Measurements from ENCODE around the gene INAFM2. TPM values are rescaled to one million over a fixed set of nuclear protein-coding genes. Genes with fewer than 3 reads are reported as not detected.

INAFM2 gene
- total and polyA plus RNA-seq, 10 of the 15 experiments (the other 5 are each of a cell fraction or from before 2014, with no cell fraction given): 0.75 to 8.1 (median 3.9) TPM

DNA sequence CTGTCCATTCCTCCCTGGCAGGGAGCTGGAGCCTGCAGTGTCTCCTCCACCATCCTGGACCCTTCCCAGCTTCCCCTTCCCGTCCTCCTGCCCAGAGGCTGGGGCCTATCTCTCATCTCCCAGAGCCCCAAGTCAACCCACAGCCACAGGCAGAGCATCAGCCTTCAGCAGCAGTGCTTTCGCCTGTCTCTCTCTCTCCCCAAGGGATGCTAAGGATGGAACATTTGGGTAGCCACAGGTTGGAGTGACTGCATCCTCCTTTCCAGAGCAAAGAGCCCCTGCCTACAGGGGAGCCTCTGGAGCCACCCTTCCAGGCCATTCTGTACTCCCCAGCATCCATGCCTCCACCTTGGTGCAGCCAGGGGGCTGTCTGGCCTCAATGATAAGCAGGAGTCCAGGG is 19.9 kb upstream of the INAFM2 start (continued):
- TF ChIP-seq CHD1 (IDR thresholded peaks at IDR 0.05; ENCODE audit: low read depth, low read length): no peak
- TF ChIP-seq, protein P1, sequence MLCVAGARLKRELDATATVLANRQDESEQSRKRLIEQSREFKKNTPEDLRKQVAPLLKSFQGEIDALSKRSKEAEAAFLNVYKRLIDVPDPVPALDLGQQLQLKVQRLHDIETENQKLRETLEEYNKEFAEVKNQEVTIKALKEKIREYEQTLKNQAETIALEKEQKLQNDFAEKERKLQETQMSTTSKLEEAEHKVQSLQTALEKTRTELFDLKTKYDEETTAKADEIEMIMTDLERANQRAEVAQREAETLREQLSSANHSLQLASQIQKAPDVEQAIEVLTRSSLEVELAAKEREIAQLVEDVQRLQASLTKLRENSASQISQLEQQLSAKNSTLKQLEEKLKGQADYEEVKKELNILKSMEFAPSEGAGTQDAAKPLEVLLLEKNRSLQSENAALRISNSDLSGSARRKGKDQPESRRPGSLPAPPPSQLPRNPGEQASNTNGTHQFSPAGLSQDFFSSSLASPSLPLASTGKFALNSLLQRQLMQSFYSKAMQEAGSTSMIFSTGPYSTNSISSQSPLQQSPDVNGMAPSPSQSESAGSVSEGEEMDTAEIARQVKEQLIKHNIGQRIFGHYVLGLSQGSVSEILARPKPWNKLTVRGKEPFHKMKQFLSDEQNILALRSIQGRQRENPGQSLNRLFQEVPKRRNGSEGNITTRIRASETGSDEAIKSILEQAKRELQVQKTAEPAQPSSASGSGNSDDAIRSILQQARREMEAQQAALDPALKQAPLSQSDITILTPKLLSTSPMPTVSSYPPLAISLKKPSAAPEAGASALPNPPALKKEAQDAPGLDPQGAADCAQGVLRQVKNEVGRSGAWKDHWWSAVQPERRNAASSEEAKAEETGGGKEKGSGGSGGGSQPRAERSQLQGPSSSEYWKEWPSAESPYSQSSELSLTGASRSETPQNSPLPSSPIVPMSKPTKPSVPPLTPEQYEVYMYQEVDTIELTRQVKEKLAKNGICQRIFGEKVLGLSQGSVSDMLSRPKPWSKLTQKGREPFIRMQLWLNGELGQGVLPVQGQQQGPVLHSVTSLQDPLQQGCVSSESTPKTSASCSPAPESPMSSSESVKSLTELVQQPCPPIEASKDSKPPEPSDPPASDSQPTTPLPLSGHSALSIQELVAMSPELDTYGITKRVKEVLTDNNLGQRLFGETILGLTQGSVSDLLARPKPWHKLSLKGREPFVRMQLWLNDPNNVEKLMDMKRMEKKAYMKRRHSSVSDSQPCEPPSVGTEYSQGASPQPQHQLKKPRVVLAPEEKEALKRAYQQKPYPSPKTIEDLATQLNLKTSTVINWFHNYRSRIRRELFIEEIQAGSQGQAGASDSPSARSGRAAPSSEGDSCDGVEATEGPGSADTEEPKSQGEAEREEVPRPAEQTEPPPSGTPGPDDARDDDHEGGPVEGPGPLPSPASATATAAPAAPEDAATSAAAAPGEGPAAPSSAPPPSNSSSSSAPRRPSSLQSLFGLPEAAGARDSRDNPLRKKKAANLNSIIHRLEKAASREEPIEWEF (IDR thresholded peaks at IDR 0.05; ENCODE audit: insufficient replicate concordance, low read depth, low read length): no peak

DNA sequence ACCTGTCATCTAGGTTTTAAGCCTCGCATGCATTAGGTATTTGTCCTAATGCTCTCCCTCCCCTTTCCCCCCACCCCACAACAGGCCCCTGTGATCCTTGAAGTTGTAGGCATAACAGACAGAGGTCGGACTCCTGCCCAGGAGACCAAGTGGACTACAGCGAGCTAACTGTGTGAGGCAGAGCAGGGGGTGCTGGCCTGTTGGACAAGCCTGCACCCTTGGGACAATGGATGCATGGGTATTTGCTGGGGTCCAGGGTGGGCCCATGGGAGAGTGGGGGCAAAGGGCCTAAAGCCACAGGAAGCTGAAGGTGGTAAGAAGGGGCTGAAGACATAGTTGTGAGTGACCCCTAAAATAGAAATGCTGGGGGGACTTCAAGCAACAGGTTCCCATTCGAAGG is 18.2 kb upstream of the INAFM2 start:
- Histone ChIP-seq H3K27ac (ENCODE audit: control insufficient read depth, insufficient read depth) (no peak overlapping the region), H3K79me2 (ENCODE audit: control insufficient read depth, insufficient read depth, low read length) (no peaks in the 10 kb centered on the region), H3K36me3 (ENCODE audit: control insufficient read depth in 2 of 2, insufficient read depth in 2 of 2, low read length in 1 of 2) (no peaks in the 10 kb centered on the region), H3K4me3 (no peak overlapping the region), H3K9ac (ENCODE audit: control insufficient read depth, insufficient read depth, low read length) (no peak overlapping the region), H3K4me2 (ENCODE audit: control insufficient read depth, insufficient read depth) (no peak overlapping the region), H3K9me3 (replicated peaks; ENCODE audit: control insufficient read depth, insufficient read depth, low read length) (no peaks in the 10 kb centered on the region; the same call in 2 of the 3 replicates), H3K27me3 (replicated peaks in 1 of 2; ENCODE audit: control insufficient read depth in 2 of 2, insufficient read depth in 2 of 2, low read length in 1 of 2) (no peaks in the 10 kb centered on the region), H3K4me1 (ENCODE audit: control insufficient read depth, insufficient read depth, low read length) (peaks cover 12% of the 10 kb centered on the region), H2AFZ (ENCODE audit: control insufficient read depth, low read depth, low read length) (no peak overlapping the region), H4K20me1 (ENCODE audit: control insufficient read depth, insufficient read depth) (no peaks in the 10 kb centered on the region)
- ATAC-seq (no peak), FAIRE-seq (no peak), DNase-seq (ENCODE audit: low read depth, low spot score) (no peak)
- in situ Hi-C loops (cut with MboI) (loop anchor here (5.0 kb wide), 1 partner anchor 52 kb away; the partner anchor contains the start of gene DISP2), intact Hi-C loops (cut with micrococcal nuclease; ENCODE audit: unreplicated experiment) (no loop called here)
- CTCF ChIA-PET: interaction anchor here (0.9 to 2.5 kb wide), 6 partner anchors 10 to 51 kb away, joined by 3 to 7 read pairs (median 4); no protein-coding TSS in a partner anchor
- BruUV-seq (replicated peaks): no TSS peak
- POLR2A ChIA-PET: interaction anchor here (0.7 kb wide), 2 partner anchors 10 to 102 kb away, joined by 4 to 5 read pairs; no protein-coding TSS in a partner anchor
- WGBS (ENCODE audit: insufficient coverage, insufficient replicate concordance, low lambda C conversion rate, missing lambda C conversion rate): 51% methylated on average over 3 of the region's 4 CpGs
- SMC1A ChIA-PET (ENCODE audit: uncharacterized antibody, unreplicated experiment): interaction anchor here (0.6 to 1.1 kb wide), 3 partner anchors 16 to 533 kb away, joined by 3 to 8 read pairs (median 3); no protein-coding TSS in a partner anchor
- RAD21 ChIA-PET (ENCODE audit: unreplicated experiment): interaction anchor here (0.7 to 1.1 kb wide), 2 partner anchors 33 to 136 kb away, joined by 3 to 5 read pairs; no protein-coding TSS in a partner anchor
- TF ChIP-seq RBBP5 (conservative IDR thresholded peaks at IDR 0.05) (no peak), SMARCA5 (IDR thresholded peaks at IDR 0.05) (no peak), NR2F1 (conservative IDR thresholded peaks at IDR 0.05) (no peak), FOXK2 (IDR thresholded peaks at IDR 0.05) (no peak), BCL11A (IDR thresholded peaks at IDR 0.05; ENCODE audit: low read depth, low read length) (no peak), SREBF2 (IDR thresholded peaks at IDR 0.05; ENCODE audit: low read length) (no peak), NRF1 (conservative IDR thresholded peaks at IDR 0.05; ENCODE audit: low read depth, low read length) (no peak), MYB (IDR thresholded peaks at IDR 0.05; ENCODE audit: borderline replicate concordance, low read depth, low read length) (no peak), NBN (IDR thresholded peaks at IDR 0.05) (no peak), YY1 (IDR thresholded peaks at IDR 0.05; ENCODE audit: low read depth, low read length) (no peak), RB1 (IDR thresholded peaks at IDR 0.05; ENCODE audit: borderline replicate concordance) (no peak), SUPT20H (IDR thresholded peaks at IDR 0.05; ENCODE audit: borderline replicate concordance, control insufficient read depth, low read depth, low read length) (no peak)
- TF ChIP-seq, protein P2, sequence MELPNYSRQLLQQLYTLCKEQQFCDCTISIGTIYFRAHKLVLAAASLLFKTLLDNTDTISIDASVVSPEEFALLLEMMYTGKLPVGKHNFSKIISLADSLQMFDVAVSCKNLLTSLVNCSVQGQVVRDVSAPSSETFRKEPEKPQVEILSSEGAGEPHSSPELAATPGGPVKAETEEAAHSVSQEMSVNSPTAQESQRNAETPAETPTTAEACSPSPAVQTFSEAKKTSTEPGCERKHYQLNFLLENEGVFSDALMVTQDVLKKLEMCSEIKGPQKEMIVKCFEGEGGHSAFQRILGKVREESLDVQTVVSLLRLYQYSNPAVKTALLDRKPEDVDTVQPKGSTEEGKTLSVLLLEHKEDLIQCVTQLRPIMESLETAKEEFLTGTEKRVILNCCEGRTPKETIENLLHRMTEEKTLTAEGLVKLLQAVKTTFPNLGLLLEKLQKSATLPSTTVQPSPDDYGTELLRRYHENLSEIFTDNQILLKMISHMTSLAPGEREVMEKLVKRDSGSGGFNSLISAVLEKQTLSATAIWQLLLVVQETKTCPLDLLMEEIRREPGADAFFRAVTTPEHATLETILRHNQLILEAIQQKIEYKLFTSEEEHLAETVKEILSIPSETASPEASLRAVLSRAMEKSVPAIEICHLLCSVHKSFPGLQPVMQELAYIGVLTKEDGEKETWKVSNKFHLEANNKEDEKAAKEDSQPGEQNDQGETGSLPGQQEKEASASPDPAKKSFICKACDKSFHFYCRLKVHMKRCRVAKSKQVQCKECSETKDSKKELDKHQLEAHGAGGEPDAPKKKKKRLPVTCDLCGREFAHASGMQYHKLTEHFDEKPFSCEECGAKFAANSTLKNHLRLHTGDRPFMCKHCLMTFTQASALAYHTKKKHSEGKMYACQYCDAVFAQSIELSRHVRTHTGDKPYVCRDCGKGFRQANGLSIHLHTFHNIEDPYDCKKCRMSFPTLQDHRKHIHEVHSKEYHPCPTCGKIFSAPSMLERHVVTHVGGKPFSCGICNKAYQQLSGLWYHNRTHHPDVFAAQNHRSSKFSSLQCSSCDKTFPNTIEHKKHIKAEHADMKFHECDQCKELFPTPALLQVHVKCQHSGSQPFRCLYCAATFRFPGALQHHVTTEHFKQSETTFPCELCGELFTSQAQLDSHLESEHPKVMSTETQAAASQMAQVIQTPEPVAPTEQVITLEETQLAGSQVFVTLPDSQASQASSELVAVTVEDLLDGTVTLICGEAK (IDR thresholded peaks at IDR 0.05; ENCODE audit: borderline replicate concordance): no peak
